Liver (tissue), 9 donors: ENCODE data around the gene NECTIN1. TPM values are rescaled to one million over a fixed set of nuclear protein-coding genes. Genes with fewer than 3 reads are reported as not detected.
"Not testable (repeated sequence)": the region's sequence is repeated elsewhere in the genome, so short reads cannot be mapped to it uniquely, and the experiment has no call there.

Experiments used
- DNase-seq: peaks from one replicate; pipeline ENCODE4 v3.0.0-alpha.2; 2017; ENCODE audit warnings: low spot score
- H3K27ac ChIP-seq, 2 donors: one replicate each; pipeline ENCODE4 v1.7.0; 2013; ENCODE audit warnings: inconsistent platforms in 2 of 2, low read length in 2 of 2, control low read depth in 1 of 2, low read depth in 1 of 2, mild to moderate bottlenecking in 1 of 2
- H3K27me3 ChIP-seq, 4 donors: one replicate each; pipeline versions ENCODE4 v1.6.1 to v1.7.0; 2013; ENCODE audit warnings: low read length in 3 of 4, inconsistent platforms in 1 of 4, mild to moderate bottlenecking in 1 of 4, moderate library complexity in 1 of 4; ENCODE audit not compliant: control insufficient read depth in 4 of 4, insufficient read depth in 4 of 4
- H3K36me3 ChIP-seq, 4 donors: one replicate each; pipeline versions ENCODE4 v1.6.1 to v1.7.0; 2013; ENCODE audit warnings: low read length in 3 of 4, mild to moderate bottlenecking in 3 of 4, low read depth in 1 of 4, moderate library complexity in 1 of 4; ENCODE audit not compliant: control insufficient read depth in 4 of 4, insufficient read depth in 3 of 4
- H3K4me1 ChIP-seq, 4 donors: one replicate each; pipeline versions ENCODE4 v1.6.1 to v1.7.0; 2013; ENCODE audit warnings: low read length in 3 of 4, mild to moderate bottlenecking in 3 of 4, moderate library complexity in 1 of 4; ENCODE audit not compliant: control insufficient read depth in 4 of 4, insufficient read depth in 4 of 4
- H3K4me3 ChIP-seq, 3 donors: one replicate each; pipeline versions ENCODE4 v1.6.1 to v1.7.0; 2013; ENCODE audit warnings: low read length in 3 of 3, control low read depth in 1 of 3, low read depth in 1 of 3, mild to moderate bottlenecking in 1 of 3
- H3K9ac ChIP-seq, 2 donors: one replicate each; pipeline ENCODE4 v1.7.0; 2013; ENCODE audit warnings: low read length in 2 of 2, mild to moderate bottlenecking in 2 of 2, moderate library complexity in 2 of 2, control low read depth in 1 of 2, low read depth in 1 of 2
- H3K9me3 ChIP-seq, 4 donors: one replicate each; pipeline versions ENCODE4 v1.6.1 to v1.7.0; 2013; ENCODE audit warnings: low read length in 3 of 4; ENCODE audit not compliant: control insufficient read depth in 4 of 4
- EGR1 ChIP-seq, 2 donors: IDR thresholded peaks; 2 replicates each; pipeline ENCODE4 v1.6.1; 2016 to 2018; ENCODE audit warnings: antibody characterized with exemption in 2 of 2, low read depth in 2 of 2
- FOXA1 ChIP-seq: IDR thresholded peaks from 2 replicates; pipeline ENCODE4 v1.6.1; 2016; ENCODE audit warnings: antibody characterized with exemption
- FOXA2 ChIP-seq: IDR thresholded peaks from 2 replicates; pipeline ENCODE4 v1.6.1; 2016; ENCODE audit warnings: antibody characterized with exemption
- GABPA ChIP-seq, 2 donors: IDR thresholded peaks in 1 of 2; conservative IDR thresholded peaks in 1 of 2; 2 replicates each; pipeline ENCODE4 v1.6.1; 2016; ENCODE audit warnings: antibody characterized with exemption in 2 of 2, mild to moderate bottlenecking in 1 of 2, moderate library complexity in 1 of 2
- HNF4A ChIP-seq, 2 donors: conservative IDR thresholded peaks; 2 replicates each; pipeline ENCODE4 v1.6.1; 2016; ENCODE audit warnings: antibody characterized with exemption in 2 of 2, mild to moderate bottlenecking in 2 of 2
- HNF4G ChIP-seq: IDR thresholded peaks from 2 replicates; pipeline ENCODE4 v1.6.1; 2016; ENCODE audit warnings: antibody characterized with exemption
- NR2F2 ChIP-seq: IDR thresholded peaks from 2 replicates; pipeline ENCODE4 v1.6.1; 2016; ENCODE audit warnings: antibody characterized with exemption
- RAD21 ChIP-seq, 2 donors: IDR thresholded peaks; 2 replicates each; pipeline ENCODE4 v1.6.1; 2016; ENCODE audit warnings: antibody characterized with exemption in 2 of 2, mild to moderate bottlenecking in 2 of 2
- RXRA ChIP-seq, 2 donors: IDR thresholded peaks; 2 replicates each; pipeline ENCODE4 v1.6.1; 2017 to 2018; ENCODE audit warnings: antibody characterized with exemption in 2 of 2, mild to moderate bottlenecking in 1 of 2
- TAF1 ChIP-seq: conservative IDR thresholded peaks from 2 replicates; pipeline ENCODE4 v1.6.1; 2016; ENCODE audit warnings: antibody characterized with exemption, mild to moderate bottlenecking
- YY1 ChIP-seq: IDR thresholded peaks from 2 replicates; pipeline ENCODE4 v1.6.1; 2016; ENCODE audit warnings: antibody characterized with exemption, mild to moderate bottlenecking
- WGBS: extraction: QIAGEN DNeasy Blood & Tissue Kit; methylation state at CpG from one replicate; pipeline ENCODE4 v1.1.7; 2013; 5-methylcytosine and 5-hydroxymethylcytosine counted together
- polyA plus RNA-seq, 2 donors: library from polyadenylated mRNA; stranded (reverse) in 1 of 2; unstranded in 1 of 2; fragments of 200-250 nt in 1 of 2; fragments of >200 nt in 1 of 2; fragmentation: Nextera tagmentation in 1 of 2; extraction: Ambion mirVana in 1 of 2; gene quantifications; one replicate each; pipeline versions ENCODE4 v1.2.1 to v1.2.3, GENCODE V29; 2013 to 2015
- total RNA-seq, 2 donors: library from RNA; depleted of rRNA; stranded (reverse); fragments of >200 nt; gene quantifications; one replicate each; pipeline ENCODE4 v1.2.3, GENCODE V29; 2014
- TF ChIP-seq, protein P1 (sequence below): IDR thresholded peaks from 2 replicates; pipeline ENCODE4 v1.6.1; 2016; ENCODE audit warnings: antibody characterized with exemption
- TF ChIP-seq, protein P2 (sequence below): IDR thresholded peaks from 2 replicates; pipeline ENCODE4 v1.6.1; 2016; ENCODE audit warnings: antibody characterized with exemption
- TF ChIP-seq, protein P3 (sequence below): IDR thresholded peaks from 2 replicates; pipeline ENCODE4 v1.6.1; 2016; ENCODE audit warnings: antibody characterized with exemption
- TF ChIP-seq, protein P4 (sequence below): IDR thresholded peaks from 2 replicates; pipeline ENCODE4 v1.6.1; 2016; ENCODE audit warnings: antibody characterized with exemption, mild to moderate bottlenecking
- TF ChIP-seq, protein P5 (sequence below): fragments of 150-350 bp; IDR thresholded peaks from 2 replicates; pipeline ENCODE4 v1.5.1; 2017; ENCODE audit warnings: improper control_type of control experiment, low read depth, low read length; ENCODE audit not compliant: missing input control
- donor health status: healthy.
- donor health status: healthy.
- donor health status: healthy.
- donor health status: healthy.
- donor health status: healthy.

NECTIN1 gene
- total and polyA plus RNA-seq, 4 donors: 0.69 to 7.7 (median 5.0) TPM

DNA sequence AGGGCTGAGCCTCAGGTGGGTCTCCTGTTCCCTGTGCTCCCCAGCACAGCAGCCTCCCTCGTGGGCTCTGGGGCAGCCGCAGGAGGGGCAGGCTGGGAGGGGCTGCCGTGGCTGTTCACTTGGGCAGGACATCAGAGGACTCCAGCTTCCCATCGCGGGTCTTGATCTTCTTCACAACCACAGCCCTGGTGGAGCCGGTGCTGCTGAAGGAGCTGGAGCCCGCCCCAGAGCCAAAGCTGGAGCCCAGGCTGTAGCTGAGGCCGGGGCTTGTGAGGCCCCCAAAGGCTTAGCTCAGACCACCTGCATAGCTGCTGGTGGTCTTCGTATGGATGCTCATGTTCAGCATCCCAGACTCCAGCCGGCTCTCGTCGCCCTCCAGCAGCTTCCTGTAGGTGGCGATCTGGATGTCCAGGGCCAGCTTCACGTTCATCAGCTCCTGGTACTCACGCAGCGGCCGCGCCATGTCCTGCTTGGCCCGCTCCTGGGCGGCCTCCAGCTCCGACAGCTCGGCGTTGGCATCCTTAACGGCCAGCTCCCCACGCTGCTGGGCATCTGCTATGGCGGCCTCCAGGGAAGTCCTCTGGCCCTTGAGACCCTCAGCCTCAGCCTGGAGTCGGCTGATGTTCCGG lies 126.1 kb downstream of the NECTIN1 start:
- no peak for DNase-seq
- no peak overlapping the region for H3K27ac ChIP-seq
- no peaks in the 10 kb centered on the region for H3K36me3 ChIP-seq
- H3K4me3 ChIP-seq: no peak overlapping the region
- no peak overlapping the region for H3K9ac ChIP-seq
- no peaks in the 10 kb centered on the region for H3K4me1 ChIP-seq
- no peaks in the 10 kb centered on the region for H3K9me3 ChIP-seq
- WGBS: 75% methylated on average over 28 of the region's 28 CpGs
- H3K27me3 ChIP-seq: peaks cover 0 to 7% (median 2%) of the 10 kb centered on the region in 4 donors
- no peak for TF ChIP-seq HNF4G
- TF ChIP-seq GABPA (IDR thresholded peaks at IDR 0.05 in 1 of 2, conservative IDR thresholded peaks at IDR 0.05 in 1 of 2): no peak
- TF ChIP-seq, protein P1, sequence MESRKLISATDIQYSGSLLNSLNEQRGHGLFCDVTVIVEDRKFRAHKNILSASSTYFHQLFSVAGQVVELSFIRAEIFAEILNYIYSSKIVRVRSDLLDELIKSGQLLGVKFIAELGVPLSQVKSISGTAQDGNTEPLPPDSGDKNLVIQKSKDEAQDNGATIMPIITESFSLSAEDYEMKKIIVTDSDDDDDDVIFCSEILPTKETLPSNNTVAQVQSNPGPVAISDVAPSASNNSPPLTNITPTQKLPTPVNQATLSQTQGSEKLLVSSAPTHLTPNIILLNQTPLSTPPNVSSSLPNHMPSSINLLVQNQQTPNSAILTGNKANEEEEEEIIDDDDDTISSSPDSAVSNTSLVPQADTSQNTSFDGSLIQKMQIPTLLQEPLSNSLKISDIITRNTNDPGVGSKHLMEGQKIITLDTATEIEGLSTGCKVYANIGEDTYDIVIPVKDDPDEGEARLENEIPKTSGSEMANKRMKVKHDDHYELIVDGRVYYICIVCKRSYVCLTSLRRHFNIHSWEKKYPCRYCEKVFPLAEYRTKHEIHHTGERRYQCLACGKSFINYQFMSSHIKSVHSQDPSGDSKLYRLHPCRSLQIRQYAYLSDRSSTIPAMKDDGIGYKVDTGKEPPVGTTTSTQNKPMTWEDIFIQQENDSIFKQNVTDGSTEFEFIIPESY: no peak
- no peak for TF ChIP-seq FOXA1
- TF ChIP-seq, protein P2, sequence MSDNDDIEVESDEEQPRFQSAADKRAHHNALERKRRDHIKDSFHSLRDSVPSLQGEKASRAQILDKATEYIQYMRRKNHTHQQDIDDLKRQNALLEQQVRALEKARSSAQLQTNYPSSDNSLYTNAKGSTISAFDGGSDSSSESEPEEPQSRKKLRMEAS: no peak
- TF ChIP-seq EGR1 (IDR thresholded peaks at IDR 0.05; ENCODE audit: low read depth in 2 of 2): no peak
- no peak for TF ChIP-seq NR2F2
- TF ChIP-seq, protein P3, sequence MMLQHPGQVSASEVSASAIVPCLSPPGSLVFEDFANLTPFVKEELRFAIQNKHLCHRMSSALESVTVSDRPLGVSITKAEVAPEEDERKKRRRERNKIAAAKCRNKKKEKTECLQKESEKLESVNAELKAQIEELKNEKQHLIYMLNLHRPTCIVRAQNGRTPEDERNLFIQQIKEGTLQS: no peak
- no peak for TF ChIP-seq YY1
- TF ChIP-seq RXRA (IDR thresholded peaks at IDR 0.05): no peak

DNA sequence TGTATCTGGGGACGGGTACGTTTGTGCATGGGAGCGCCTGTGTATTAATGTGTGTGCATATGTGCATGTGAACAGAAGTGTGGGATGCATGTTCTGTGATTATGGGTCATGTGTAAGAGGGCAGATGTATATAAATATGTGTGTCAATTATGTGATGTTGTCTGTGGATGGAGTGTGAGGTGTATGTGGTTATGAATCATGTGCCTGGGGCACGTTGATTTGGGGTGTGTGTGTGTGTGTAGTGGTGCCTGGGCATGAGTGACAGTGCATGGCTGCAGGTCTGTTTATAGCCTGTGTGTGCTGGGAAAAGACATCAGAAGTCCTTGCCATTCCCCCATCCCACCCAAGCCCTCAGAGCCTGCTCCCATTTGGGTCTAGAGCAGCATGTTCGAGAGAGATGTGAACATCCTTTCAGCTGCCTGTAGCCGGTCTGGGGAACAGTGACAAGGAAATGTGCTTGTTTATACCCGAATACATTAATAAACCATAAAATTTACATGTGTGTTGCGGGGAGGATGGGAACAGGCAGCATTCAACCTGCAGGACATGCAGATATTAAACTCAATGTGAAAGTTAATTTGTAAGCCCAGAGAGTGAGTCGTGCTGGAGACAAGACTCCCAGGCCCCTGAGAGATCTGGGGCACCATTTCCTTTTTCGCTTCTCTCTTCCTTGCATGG lies 129.0 kb downstream of the NECTIN1 start:
- WGBS: 73% methylated on average over 10 of the region's 10 CpGs
- Histone ChIP-seq H3K27me3 (peaks cover 0 to 7% (median 0%) of the 10 kb centered on the region in 4 donors), H3K9me3 (no peaks in the 10 kb centered on the region), H3K36me3 (no peaks in the 10 kb centered on the region), H3K4me1 (no peaks in the 10 kb centered on the region), H3K9ac (no peak overlapping the region), H3K4me3 (no peak overlapping the region), H3K27ac (no peak overlapping the region)
- TF ChIP-seq FOXA2 (no peak), YY1 (no peak), RAD21 (IDR thresholded peaks at IDR 0.05) (no peak), GABPA (IDR thresholded peaks at IDR 0.05 in 1 of 2, conservative IDR thresholded peaks at IDR 0.05 in 1 of 2) (no peak), TAF1 (no peak), HNF4A (conservative IDR thresholded peaks at IDR 0.05) (no peak)
- TF ChIP-seq, protein P3: no peak
- TF ChIP-seq, protein P4, sequence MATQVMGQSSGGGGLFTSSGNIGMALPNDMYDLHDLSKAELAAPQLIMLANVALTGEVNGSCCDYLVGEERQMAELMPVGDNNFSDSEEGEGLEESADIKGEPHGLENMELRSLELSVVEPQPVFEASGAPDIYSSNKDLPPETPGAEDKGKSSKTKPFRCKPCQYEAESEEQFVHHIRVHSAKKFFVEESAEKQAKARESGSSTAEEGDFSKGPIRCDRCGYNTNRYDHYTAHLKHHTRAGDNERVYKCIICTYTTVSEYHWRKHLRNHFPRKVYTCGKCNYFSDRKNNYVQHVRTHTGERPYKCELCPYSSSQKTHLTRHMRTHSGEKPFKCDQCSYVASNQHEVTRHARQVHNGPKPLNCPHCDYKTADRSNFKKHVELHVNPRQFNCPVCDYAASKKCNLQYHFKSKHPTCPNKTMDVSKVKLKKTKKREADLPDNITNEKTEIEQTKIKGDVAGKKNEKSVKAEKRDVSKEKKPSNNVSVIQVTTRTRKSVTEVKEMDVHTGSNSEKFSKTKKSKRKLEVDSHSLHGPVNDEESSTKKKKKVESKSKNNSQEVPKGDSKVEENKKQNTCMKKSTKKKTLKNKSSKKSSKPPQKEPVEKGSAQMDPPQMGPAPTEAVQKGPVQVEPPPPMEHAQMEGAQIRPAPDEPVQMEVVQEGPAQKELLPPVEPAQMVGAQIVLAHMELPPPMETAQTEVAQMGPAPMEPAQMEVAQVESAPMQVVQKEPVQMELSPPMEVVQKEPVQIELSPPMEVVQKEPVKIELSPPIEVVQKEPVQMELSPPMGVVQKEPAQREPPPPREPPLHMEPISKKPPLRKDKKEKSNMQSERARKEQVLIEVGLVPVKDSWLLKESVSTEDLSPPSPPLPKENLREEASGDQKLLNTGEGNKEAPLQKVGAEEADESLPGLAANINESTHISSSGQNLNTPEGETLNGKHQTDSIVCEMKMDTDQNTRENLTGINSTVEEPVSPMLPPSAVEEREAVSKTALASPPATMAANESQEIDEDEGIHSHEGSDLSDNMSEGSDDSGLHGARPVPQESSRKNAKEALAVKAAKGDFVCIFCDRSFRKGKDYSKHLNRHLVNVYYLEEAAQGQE: no peak
- TF ChIP-seq, protein P5, sequence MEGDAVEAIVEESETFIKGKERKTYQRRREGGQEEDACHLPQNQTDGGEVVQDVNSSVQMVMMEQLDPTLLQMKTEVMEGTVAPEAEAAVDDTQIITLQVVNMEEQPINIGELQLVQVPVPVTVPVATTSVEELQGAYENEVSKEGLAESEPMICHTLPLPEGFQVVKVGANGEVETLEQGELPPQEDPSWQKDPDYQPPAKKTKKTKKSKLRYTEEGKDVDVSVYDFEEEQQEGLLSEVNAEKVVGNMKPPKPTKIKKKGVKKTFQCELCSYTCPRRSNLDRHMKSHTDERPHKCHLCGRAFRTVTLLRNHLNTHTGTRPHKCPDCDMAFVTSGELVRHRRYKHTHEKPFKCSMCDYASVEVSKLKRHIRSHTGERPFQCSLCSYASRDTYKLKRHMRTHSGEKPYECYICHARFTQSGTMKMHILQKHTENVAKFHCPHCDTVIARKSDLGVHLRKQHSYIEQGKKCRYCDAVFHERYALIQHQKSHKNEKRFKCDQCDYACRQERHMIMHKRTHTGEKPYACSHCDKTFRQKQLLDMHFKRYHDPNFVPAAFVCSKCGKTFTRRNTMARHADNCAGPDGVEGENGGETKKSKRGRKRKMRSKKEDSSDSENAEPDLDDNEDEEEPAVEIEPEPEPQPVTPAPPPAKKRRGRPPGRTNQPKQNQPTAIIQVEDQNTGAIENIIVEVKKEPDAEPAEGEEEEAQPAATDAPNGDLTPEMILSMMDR: no peak
- TF ChIP-seq, protein P1: no peak
- no peak for DNase-seq

DNA sequence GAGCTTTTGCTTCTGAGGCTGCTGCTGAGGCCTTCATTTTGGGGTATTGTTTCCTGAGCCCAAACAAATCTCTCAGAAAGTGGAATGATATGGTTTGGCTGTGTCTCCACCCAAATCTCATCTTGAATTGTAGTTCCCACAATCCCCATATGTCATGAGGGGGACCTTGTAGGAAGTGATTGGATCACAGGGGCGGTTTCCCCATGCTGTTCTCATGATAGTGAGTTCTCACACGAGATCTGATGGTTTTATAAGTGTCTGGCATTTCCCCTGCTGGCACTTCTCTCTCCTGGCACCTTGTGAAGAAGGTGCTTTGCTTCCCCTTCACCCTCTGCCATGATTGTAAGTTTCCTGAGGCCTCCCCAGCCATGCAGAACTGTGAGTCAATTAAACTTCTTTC lies 133.1 kb downstream of the NECTIN1 start:
- not testable (repeated sequence) for H3K9me3 ChIP-seq, H3K27me3 ChIP-seq, H3K36me3 ChIP-seq, H3K4me1 ChIP-seq, H3K9ac ChIP-seq, H3K27ac ChIP-seq, H3K4me3 ChIP-seq, DNase-seq
- WGBS: 66% methylated on average over 2 of the region's 2 CpGs
